Measurements from ENCODE around the gene PROSER2. TPM values are rescaled to one million over a fixed set of nuclear protein-coding genes. Genes with fewer than 3 reads are reported as not detected.

The PROSER2 gene
- total and polyA plus RNA-seq, 5 experiments from 2014 or later: 0.31 to 0.93 (median 0.61) TPM; not detected in 1

DNA sequence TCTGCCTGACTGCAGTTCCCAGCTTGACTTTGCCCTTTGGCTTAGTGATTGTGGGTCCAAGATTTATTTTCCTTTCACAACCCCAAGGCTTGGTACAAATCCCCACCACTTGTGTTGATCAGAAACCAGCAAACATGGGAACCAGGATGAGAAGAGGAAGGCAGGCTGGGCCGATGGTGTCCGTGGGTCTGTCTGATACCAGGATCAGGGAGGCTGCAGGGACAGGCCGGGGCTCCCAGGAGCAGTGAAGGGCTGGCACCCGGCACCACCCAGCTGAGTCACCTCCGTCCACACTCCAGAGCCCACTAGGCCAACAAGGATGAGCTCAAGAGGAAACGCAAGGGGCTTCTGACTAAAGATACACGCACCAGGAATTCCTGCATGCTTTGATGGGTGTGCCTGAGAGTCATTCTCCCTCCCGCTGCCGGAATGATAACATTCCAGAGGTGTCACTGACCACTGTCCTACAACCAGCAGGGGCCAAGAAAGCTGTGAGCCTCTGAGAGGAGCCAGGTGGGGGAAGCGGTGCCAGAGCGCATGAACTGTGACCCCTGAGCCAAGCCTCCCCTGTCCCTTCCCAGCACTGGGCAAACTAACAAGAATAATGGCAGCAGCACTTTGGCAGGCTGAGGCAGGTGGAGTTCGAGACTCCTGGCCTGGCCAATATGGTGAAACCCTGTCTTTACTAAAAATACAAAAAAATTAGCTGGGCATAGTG is 29.2 kb upstream of the PROSER2 start:
- POLR2A ChIA-PET: no interaction called here
- no peaks in the 10 kb centered on the region for H3K27me3 Mint-ChIP-seq
- H3K27ac Mint-ChIP-seq: peak overlapping the region in 1 of 10 donors; percentile 61

GRCh38 chr10:11794566-11794965 is 28.6 kb upstream of the PROSER2 start:
- no peak for ATAC-seq
- Mint-ChIP-seq H3K4me3 (no peak overlapping the region), H3K4me1 (peaks cover 0 to 3% (median 1%) of the 10 kb centered on the region in 4 donors), H3K27ac (no peak overlapping the region), H3K36me3 (no peaks in the 10 kb centered on the region), H3K9me3 (no peaks in the 10 kb centered on the region), H3K27me3 (no peaks in the 10 kb centered on the region)
- no peak for DNase-seq
- POLR2A ChIA-PET: no interaction called here

More for the DNA sequence above, 29.2 kb upstream of the PROSER2 start:
- H3K36me3 Mint-ChIP-seq: no peaks in the 10 kb centered on the region
- DNase-seq (no peak), ATAC-seq (no peak)
- no peak overlapping the region for H3K4me3 Mint-ChIP-seq
- H3K4me1 Mint-ChIP-seq: peaks cover 0 to 3% (median 1%) of the 10 kb centered on the region in 4 donors
- no peaks in the 10 kb centered on the region for H3K9me3 Mint-ChIP-seq

DNA sequence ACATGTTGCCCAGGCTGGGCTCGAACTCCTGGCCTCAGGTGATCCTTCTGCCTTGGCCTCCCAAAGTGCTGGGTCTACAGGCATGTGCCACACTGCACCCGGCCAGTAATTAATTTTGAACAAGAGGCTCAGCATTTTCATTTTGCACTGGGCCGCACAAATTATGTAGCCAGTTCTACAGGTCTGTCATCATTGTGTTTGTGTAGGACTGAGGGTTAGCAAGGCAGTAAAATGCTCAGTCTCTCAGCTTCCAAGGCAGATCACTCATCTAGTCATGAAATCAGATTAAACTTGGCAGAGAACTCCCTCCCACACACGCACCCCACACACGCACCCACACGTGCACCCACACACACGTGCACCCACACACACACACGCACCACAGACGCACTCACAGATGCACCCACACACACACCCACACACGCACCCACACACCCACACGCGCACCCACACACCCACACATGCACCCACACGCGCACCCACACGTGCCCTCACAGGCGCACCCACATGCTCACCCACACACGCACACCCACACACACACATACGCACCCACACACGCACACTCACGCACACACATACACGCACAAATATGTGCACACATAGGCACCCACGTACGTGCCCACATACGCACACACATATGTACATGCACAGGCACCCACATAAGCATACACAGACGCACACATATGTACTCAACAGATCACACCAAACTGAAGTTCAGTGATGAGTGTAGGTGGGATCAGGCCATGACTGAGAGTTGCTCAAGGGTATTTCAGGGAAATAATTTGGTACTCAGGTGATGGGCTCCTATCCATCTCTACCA is 27.8 kb upstream of the PROSER2 start:
- POLR2A ChIA-PET: no interaction called here
- no peaks in the 10 kb centered on the region for H3K36me3 Mint-ChIP-seq
- peak overlapping the region in 3 of 10 donors; percentile 7 to 44 (median 38) for H3K27ac Mint-ChIP-seq
- H3K4me1 Mint-ChIP-seq: peaks cover 0 to 3% (median 1%) of the 10 kb centered on the region in 4 donors
- H3K9me3 Mint-ChIP-seq: no peaks in the 10 kb centered on the region
- DNase-seq: no peak
- H3K4me3 Mint-ChIP-seq: no peak overlapping the region
- ATAC-seq: no peak
- H3K27me3 Mint-ChIP-seq: no peaks in the 10 kb centered on the region

DNA sequence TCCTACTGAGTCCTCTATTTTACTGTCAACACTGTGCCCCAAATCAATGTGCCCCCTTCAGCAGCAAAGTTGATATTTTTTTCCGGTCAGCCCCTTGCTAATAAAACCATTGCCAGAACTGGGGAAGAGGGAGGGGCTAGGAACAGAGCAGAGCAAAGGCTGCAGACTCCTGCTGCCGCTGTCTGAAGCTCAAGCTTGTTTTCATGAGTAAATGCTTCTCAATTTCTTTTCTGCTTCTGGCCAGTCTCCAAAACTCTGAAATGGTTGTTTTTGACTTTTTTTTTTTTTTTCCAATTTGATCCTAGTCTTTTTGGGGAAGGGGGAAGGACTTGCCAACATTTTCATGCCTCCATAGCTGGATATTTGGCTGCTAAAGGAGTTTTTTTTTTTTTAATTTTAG is 26.7 kb upstream of the PROSER2 start:
- ATAC-seq (no peak), DNase-seq (no peak)
- POLR2A ChIA-PET: no interaction called here
- Mint-ChIP-seq H3K9me3 (no peaks in the 10 kb centered on the region), H3K4me1 (peaks cover 0 to 3% (median 1%) of the 10 kb centered on the region in 4 donors), H3K27ac (no peak overlapping the region), H3K27me3 (no peaks in the 10 kb centered on the region), H3K36me3 (no peaks in the 10 kb centered on the region), H3K4me3 (no peak overlapping the region)

DNA sequence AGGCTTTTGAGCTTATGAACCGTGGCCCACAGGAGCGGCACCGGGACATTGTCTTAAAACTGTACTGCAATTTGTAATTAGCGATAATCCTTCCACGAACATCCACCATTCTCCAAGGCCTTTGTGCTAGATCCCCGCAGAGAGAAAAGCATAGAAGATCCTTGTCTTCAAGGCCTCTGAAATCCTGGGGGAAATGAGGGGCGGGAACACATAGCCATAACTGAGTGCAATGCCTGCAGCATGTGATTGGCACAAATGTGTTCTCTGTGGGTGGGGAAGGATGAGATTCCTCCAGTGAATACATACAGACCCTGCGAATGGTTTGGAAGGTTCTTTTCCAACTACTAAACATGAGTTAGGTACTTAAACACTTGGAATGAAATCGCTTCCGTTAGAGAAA is 25.9 kb upstream of the PROSER2 start:
- no peaks in the 10 kb centered on the region for H3K9me3 Mint-ChIP-seq
- no peaks in the 10 kb centered on the region for H3K27me3 Mint-ChIP-seq
- H3K4me1 Mint-ChIP-seq: peaks cover 0 to 3% (median 1%) of the 10 kb centered on the region in 4 donors
- H3K4me3 Mint-ChIP-seq: no peak overlapping the region
- POLR2A ChIA-PET: no interaction called here
- DNase-seq (no peak), ATAC-seq (no peak)
- no peaks in the 10 kb centered on the region for H3K36me3 Mint-ChIP-seq
- no peak overlapping the region for H3K27ac Mint-ChIP-seq

GRCh38 chr10:11797847-11798633 is 25.1 kb upstream of the PROSER2 start:
- DNase-seq: no peak
- Mint-ChIP-seq H3K27me3 (no peaks in the 10 kb centered on the region), H3K9me3 (no peaks in the 10 kb centered on the region), H3K4me3 (no peak overlapping the region), H3K4me1 (peaks cover 0 to 3% (median 1%) of the 10 kb centered on the region in 4 donors), H3K36me3 (no peaks in the 10 kb centered on the region), H3K27ac (peak overlapping the region in 1 of 10 donors; percentile 37)
- no peak for ATAC-seq
- POLR2A ChIA-PET: no interaction called here

- H3K4me3 Mint-ChIP-seq: no peak overlapping the region
- no peaks in the 10 kb centered on the region for H3K36me3 Mint-ChIP-seq
- H3K27ac Mint-ChIP-seq: peak overlapping the region in 1 of 10 donors; percentile 37
- DNase-seq (no peak), ATAC-seq (no peak)
- peaks cover 0 to 3% (median 1%) of the 10 kb centered on the region in 4 donors for H3K4me1 Mint-ChIP-seq
- no peaks in the 10 kb centered on the region for H3K9me3 Mint-ChIP-seq
- H3K27me3 Mint-ChIP-seq: no peaks in the 10 kb centered on the region
- POLR2A ChIA-PET: no interaction called here
Measured at GRCh38 chr10:11798845-11799735, 24.1 kb upstream of the PROSER2 start.

DNA sequence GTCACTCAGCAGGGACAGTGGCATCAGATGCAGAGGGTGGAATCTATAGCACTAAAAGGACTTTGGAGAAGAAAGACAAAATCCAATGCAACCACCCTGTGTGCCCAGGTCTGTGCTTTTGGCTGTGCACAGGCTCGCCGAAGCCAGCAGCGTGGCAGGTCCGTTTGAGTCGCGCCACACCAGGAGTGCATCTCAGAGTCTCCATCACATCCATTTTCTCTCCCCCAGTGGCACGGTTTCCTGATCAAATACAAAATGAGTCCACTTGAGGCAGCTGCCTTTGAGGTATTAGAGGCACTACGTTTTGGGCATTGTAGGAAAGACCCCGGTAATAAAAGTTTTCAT is 23.4 kb upstream of the PROSER2 start:
- no peaks in the 10 kb centered on the region for H3K9me3 Mint-ChIP-seq
- POLR2A ChIA-PET: no interaction called here
- no peak for DNase-seq
- peaks cover 0 to 3% (median 1%) of the 10 kb centered on the region in 4 donors for H3K4me1 Mint-ChIP-seq
- H3K27ac Mint-ChIP-seq: no peak overlapping the region
- no peak for ATAC-seq
- H3K4me3 Mint-ChIP-seq: no peak overlapping the region
- H3K36me3 Mint-ChIP-seq: no peaks in the 10 kb centered on the region
- H3K27me3 Mint-ChIP-seq: no peaks in the 10 kb centered on the region

DNA sequence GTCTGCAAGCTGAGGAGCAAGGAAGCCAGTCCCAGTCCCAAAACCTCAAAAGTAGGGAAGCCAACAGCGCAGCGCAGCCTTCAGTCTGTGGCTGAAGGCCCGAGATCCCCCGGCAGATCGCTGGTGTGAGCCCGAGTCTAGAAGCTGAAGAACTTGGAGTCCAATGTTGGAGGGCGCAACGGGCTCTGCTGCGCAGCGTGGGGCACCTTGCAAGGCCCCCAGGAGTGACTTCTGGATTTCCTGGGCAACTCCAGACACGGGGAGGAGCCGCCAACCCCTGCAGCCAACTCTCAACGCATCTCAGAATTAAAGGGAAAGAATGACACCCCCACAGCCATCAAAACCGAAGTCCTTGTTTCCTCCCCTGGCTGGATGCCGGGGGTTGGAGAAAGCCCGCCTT is 18.8 kb upstream of the PROSER2 start:
- Mint-ChIP-seq H3K27ac (no peak overlapping the region), H3K27me3 (peaks cover 0 to 13% (median 6%) of the 10 kb centered on the region in 5 donors), H3K4me3 (no peak overlapping the region), H3K36me3 (no peaks in the 10 kb centered on the region), H3K9me3 (no peaks in the 10 kb centered on the region), H3K4me1 (no peaks in the 10 kb centered on the region)
- POLR2A ChIA-PET: no interaction called here
- no peak for ATAC-seq
- no peak for DNase-seq

GRCh38 chr10:11805792-11806191 is 17.4 kb upstream of the PROSER2 start:
- no peaks in the 10 kb centered on the region for H3K36me3 Mint-ChIP-seq
- POLR2A ChIA-PET: no interaction called here
- H3K4me1 Mint-ChIP-seq: no peaks in the 10 kb centered on the region
- H3K27me3 Mint-ChIP-seq: peaks cover 3 to 13% (median 6%) of the 10 kb centered on the region in 5 donors
- ATAC-seq (no peak), DNase-seq (no peak)
- H3K9me3 Mint-ChIP-seq: no peaks in the 10 kb centered on the region
- H3K4me3 Mint-ChIP-seq: no peak overlapping the region
- no peak overlapping the region for H3K27ac Mint-ChIP-seq

- H3K4me3 Mint-ChIP-seq: no peak overlapping the region
- no peaks in the 10 kb centered on the region for H3K36me3 Mint-ChIP-seq
Measured at GRCh38 chr10:11806706-11807105, 16.4 kb upstream of the PROSER2 start.

GRCh38 chr10:11808808-11809207 is 14.3 kb upstream of the PROSER2 start:
- H3K4me1 Mint-ChIP-seq: no peaks in the 10 kb centered on the region
- POLR2A ChIA-PET: no interaction called here
- ATAC-seq (no peak), DNase-seq (no peak)
- H3K27me3 Mint-ChIP-seq: peaks cover 3 to 13% (median 6%) of the 10 kb centered on the region in 5 donors
- H3K9me3 Mint-ChIP-seq: no peaks in the 10 kb centered on the region
- H3K27ac Mint-ChIP-seq: no peak overlapping the region
- no peaks in the 10 kb centered on the region for H3K36me3 Mint-ChIP-seq
- H3K4me3 Mint-ChIP-seq: no peak overlapping the region

More at GRCh38 chr10:11806706-11807105, 16.4 kb upstream of the PROSER2 start:
- DNase-seq (no peak), ATAC-seq (no peak)
- Mint-ChIP-seq H3K27ac (no peak overlapping the region), H3K9me3 (no peaks in the 10 kb centered on the region), H3K27me3 (peaks cover 3 to 13% (median 6%) of the 10 kb centered on the region in 5 donors), H3K4me1 (no peaks in the 10 kb centered on the region)
- POLR2A ChIA-PET: no interaction called here
